COLO668 (cell line): ENCODE data around the gene BRCA1.
"Not testable (repeated sequence)": the region's sequence is repeated elsewhere in the genome, so short reads cannot be mapped to it uniquely, and the experiment has no call there.

ENCODE experiments used
- DNase-seq: peaks from one replicate; lab custom pipeline; 2025; ENCODE audit not compliant: unreplicated experiment; lab: John Stamatoyannopoulos, UW

BRCA1 gene

DNA sequence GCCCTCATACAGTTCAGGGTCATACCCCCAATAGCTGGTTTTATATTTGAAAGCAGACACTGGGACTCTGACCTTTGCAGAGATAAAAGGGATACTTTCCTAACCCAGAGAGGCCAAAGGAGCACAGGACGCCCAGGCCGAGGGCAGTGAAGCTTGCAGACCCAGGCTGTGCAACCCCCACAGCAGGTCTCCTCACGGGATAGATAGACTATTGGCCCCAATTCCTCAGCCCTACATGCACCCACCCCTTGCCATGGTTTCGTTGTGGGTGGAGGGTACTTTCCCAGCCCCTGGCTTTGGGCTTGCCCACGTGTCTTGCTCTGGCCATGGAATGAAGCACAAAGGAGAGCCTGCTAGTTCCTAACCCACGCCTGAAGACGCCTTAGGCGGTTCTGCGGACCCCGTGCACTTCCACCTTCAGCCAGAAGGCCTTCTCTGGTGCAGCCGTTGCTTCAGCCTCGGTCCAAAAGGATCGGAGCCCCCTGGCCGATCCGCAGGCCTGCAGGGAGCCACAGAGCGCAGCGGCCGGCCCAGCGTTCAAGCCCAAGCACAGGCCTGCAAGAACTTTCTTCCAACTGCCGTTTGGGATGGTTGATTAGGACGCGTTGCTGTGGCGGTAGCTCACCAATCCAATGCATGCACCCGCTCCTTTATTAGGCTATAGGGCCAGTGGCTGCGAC is 9.8 kb upstream of the BRCA1 start:
- no peak for DNase-seq

DNA sequence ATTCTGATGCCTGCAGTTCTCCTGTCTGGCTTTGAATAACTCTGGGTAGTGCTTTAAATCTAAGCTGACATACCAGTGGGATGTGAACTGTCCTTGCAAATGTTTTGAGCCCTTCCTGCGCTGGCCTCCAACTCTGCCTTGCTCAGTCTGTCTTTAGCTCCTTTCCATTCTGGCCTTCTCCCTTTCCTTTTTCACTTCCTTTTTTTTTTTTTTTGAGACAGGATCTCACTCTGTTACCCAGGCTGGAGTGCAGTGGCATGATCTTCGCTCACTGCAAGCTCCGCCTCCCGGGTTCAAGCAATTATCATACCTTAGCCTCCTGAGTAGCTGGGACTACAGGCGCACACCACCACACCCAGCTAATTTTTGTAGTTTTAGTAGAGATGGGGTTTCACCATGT is 8.3 kb upstream of the BRCA1 start:
- DNase-seq, result not testable (repeated sequence)

DNA sequence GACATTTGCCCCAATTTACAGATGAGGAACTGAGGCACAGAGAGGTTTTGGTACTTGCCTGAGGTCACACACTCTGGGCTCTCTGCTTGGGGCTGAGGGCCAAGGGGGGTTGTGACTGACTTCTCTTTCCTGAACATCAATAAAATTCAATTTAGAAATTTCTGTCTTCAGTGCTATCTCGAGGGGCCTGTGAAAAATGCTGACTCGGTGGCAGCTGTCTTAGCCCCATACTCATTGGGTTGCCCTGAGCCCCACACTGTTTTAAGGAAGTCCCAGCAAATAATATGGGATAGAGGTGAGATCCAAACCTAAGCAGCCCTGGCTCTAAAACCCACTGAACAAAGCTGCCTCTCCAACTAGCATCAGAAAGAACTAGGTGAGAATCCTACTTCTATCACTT is 7.0 kb upstream of the BRCA1 start:
- DNase-seq, result no peak

DNA sequence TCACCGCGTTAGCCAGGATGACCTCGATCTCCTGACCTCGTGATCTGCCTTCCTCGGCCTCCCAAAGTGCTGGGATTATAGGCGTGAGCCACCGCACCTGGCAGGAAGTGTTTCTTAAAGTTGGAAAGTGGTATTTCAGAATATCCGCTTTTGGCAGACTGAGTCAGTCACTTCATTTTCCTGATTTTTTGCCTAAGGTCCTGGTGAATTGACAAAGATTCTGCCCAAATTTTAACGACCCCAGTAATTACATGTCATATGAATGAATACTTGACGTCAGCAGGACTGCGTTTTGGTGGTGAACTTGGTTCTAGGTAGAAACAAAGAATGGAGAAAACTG is 4.5 kb upstream of the BRCA1 start:
- DNase-seq, result no peak

DNA sequence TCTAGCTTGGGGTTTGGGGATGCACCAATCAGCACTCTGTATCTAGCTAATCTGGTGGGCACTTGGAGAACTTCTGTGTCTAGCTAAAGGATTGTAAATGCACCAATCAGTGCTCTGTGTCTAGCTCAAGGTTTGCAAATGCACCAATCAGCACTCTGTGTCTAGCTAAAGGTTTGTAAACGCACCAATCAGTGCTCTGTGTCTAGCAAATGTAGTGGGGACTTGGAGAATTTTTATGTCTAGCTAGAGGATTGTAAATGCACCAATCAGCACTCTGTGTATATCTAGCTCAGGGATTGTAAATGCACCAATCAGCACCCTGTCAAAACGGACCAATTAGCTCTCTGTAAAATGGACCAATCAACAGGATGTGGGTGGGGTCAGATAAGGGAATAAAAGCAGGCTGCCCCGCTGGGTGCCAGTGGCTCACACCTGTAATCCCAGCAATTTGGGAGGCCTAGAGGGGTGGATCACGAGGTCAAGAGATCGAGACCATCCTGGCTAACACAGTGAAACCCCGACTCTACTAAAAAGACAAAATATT is 2.2 kb upstream of the BRCA1 start:
- DNase-seq, result not testable (repeated sequence)

DNA sequence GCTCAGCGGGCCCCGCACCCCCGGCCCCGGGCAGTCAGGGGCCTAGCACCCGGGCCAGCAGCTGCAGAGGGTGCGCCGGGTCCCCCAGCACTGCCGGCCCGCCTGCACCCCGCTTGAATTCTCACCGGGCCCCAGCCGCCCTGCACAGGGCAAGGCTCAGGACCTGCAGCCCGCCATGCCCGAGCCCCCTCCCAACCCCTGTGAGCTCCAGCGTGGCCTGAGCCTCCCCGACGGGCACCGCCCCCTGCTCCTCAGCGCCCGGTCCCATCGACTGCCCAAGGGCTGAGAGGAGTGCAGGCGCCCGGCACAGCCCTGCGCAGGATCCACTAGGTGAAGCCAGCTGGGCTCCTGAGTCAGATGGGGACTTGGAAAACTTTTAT is 1.7 kb upstream of the BRCA1 start:
- DNase-seq, result no peak

DNA sequence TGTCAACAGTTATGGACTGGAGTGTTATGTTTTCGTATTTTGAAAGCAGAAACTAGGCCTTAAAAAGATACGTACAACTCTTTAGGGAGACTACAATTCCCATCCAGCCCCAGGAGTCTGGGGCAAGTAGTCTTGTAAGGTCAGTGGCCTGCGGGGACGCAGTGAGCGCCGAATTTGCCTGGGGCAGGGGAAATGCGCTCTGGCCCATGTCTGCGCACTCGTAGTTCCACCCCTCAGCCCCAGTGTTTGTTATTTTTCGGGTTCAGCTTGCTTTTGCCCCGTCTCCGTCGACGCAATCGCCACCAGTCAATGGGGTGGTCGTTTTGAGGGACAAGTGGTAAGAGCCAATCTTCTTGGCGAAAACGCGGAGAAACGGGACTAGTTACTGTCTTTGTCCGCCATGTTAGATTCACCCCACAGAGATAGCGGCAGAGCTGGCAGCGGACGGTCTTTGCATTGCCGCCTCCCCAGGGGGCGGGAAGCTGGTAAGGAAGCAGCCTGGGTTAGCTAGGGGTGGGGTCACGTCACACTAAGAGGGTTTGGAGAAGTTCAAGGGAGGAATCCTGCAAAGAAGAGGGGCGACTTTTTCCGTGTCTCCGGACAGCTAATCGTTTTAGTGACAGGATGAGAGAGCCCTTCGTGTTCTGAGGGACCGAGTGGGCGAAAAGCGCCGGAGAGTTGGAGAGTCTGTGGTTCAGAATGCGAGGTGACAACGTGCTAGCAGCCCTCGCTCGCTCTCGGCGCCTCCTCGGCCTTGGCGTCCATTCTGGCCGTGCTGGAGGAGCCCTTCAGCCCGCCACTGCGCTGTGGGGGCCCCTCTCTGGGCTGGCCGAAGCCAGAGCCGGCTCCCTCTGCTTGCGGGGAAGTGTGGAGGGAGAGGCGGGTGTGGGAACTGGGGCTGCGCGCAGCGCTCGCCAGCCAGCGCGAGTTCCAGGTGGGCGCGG is 1.1 kb upstream of the BRCA1 start:
- DNase-seq, result peak; percentile 3

DNA sequence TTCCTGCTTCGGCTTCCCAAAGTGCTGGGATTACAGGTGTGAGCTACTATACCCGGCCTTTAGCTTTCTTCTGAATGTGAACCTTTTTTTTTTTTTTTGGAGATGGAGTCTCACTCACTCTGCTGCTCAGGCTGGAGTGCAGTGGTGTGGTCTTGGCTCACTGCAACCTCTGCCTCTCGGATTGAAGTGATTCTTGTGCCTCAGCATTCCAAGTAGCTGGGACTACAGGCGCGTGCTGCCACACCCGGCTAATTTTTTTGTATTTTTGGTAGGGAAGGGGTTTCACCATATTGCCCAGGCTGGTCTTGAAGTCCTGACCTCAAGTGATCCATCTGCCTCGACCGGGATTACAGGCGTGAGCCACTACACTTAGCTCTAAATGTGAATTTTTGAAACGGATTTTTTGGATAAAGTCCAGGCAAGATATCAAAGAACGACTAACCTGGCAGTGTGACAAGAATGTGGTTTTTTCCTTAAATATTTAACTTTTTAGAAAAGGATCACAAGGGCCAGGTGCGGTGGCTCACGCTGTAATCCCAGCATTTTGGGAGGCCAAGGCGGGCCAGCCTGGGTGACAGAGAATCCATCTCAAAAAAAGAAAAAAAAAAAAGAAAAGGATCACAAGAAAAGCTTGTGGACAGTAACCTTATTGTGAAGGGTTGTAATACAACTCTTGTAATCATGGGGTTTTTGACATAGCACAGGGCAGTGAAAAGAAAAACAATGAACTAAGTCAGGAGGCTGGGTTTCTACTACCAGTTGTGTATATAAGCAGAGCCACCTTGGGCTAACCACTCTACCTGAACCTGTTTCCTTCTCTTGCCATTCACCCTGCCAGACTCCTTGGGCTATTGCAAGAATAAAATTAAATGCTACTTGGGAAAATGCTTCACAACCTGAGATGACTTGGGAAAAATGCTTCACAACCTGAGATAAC is 6.2 kb downstream of the BRCA1 start:
- no peak for DNase-seq

DNA sequence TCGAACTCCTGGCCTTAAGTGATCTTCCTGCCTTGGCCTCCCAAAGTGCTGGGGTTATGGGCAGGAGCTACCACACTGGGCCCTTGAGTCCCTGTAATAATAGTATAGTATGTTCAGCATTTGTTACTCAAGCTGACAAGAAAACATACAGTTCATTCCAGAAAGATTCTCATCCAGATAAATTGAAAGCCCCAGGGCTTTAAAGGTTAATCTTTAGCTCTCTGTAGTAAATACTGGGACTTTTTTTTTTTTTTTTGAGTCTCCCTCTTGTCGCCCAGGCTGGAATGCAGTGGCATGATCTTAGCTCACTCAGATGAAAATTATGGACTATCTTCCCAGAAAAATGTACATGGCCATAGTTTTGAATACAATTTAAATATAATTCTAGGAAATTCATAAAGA is 11.0 kb downstream of the BRCA1 start:
- no peak for DNase-seq

DNA sequence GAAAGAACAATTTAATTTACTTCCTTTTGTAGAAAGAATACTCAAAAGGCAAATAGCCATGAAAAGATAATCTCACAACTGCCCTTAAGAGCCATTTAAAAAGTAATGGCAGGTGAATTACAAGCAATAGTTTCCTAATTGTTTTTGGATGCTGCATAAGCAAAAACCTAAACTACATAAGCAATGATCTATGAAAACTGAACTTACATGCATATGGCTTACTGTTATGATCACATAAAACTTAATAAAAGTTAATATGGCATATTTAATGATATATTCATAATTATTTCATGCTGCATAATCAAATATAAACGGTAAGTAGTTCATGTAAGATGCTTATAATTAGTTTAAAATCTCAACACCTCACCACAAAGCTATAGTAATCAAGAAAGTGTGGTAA is 18.6 kb downstream of the BRCA1 start:
- DNase-seq, result no peak

DNA sequence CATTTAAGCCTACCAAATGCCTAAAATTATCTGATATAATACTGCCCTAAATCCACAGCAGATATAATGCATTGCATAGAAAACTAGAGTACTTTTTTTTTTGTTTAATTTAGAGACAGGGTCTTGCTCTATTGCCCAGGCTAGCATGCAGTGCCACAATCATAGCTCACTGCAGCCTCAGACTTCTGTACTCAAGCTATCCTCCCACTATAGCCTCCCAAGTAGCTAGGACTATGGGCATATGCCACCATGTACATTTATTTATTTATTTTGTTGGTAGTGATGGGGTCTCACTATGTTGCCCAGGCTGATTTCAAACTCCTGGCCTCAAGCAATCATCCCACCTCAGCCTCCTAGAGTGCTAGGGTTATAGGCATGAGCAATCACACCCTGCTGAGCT is 20.0 kb downstream of the BRCA1 start:
- no peak for DNase-seq

DNA sequence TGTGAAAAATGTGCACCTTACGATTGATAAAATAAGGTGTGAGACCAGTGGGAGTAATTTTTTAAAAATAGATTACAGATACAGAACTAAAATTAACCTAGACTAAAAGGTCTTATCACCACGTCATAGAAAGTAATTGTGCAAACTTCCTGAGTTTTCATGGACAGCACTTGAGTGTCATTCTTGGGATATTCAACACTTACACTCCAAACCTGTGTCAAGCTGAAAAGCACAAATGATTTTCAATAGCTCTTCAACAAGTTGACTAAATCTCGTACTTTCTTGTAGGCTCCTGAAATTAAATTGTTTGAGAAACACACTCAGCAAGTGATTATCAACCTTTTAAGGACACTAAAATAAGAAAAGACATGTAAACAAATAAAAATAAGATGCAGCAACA is 20.5 kb downstream of the BRCA1 start:
- DNase-seq, result no peak

DNA sequence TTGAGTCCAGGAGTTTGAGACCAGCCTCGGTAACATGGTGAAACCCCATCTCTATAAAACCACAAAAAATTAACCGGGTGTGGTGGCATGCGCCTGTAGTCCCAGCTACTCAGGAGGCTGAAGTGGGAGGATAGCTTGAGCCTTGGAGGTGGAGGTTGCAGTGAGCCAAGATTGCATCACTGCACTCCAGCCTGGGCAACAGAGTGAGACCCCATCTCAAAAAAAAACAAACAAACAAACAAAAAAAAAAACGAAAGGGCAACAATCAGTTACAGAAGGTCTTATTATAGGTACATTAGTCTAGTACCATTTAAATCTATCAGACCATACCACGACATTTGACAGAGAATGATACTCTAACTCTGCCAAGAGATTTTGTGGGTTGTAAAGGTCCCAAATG is 29.8 kb downstream of the BRCA1 start:
- DNase-seq, result not testable (repeated sequence)

DNA sequence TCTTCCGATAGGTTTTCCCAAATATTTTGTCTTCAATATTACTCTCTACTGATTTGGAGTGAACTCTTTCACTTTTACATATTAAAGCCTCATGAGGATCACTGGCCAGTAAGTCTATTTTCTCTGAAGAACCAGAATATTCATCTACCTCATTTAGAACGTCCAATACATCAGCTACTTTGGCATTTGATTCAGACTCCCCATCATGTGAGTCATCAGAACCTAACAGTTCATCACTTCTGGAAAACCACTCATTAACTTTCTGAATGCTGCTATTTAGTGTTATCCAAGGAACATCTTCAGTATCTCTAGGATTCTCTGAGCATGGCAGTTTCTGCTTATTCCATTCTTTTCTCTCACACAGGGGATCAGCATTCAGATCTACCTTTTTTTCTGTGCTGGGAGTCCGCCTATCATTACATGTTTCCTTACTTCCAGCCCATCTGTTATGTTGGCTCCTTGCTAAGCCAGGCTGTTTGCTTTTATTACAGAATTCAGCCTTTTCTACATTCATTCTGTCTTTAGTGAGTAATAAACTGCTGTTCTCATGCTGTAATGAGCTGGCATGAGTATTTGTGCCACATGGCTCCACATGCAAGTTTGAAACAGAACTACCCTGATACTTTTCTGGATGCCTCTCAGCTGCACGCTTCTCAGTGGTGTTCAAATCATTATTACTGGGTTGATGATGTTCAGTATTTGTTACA is 30.9 kb downstream of the BRCA1 start:
- DNase-seq, result no peak

DNA sequence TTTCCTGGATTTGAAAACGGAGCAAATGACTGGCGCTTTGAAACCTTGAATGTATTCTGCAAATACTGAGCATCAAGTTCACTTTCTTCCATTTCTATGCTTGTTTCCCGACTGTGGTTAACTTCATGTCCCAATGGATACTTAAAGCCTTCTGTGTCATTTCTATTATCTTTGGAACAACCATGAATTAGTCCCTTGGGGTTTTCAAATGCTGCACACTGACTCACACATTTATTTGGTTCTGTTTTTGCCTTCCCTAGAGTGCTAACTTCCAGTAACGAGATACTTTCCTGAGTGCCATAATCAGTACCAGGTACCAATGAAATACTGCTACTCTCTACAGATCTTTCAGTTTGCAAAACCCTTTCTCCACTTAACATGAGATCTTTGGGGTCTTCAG is 32.3 kb downstream of the BRCA1 start:
- no peak for DNase-seq

DNA sequence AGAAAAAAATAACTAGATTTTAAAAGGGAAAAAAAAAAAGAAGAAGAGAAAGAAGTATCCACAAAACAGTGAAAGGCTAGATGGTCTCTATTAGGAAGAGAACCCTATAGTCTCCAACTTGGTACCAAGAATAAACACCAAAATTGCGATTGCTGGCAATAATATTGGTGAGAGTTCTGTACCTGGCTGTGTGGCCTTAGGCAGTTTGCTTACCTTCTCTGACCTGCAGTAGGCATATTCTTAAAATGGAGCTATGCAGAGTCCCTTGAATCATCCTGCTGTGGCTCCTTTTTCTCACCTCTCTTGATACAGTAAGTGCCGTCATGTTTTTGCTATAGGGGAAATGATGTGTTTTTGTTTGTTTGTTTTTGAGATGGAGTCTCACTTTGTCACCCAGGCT is 35.1 kb downstream of the BRCA1 start:
- DNase-seq, result no peak

DNA sequence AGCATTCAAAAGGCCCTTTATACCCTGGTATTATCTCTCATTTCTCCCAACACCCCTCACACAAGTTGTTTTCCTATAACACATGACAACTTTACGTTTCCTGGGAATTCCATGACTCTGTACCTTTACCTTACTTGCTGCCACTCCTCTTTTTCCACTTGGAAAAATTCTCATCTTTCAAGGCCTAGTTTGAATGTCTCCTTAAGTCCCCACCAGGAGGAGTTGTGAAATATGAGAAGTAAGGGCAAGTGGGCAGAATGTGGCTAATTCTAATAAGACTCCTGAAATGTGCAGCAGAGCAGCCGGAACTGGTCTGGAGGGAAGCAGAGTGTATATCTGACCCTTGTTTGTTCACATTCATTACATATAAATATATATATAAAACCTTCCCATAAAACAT is 39.7 kb downstream of the BRCA1 start:
- DNase-seq, result no peak

DNA sequence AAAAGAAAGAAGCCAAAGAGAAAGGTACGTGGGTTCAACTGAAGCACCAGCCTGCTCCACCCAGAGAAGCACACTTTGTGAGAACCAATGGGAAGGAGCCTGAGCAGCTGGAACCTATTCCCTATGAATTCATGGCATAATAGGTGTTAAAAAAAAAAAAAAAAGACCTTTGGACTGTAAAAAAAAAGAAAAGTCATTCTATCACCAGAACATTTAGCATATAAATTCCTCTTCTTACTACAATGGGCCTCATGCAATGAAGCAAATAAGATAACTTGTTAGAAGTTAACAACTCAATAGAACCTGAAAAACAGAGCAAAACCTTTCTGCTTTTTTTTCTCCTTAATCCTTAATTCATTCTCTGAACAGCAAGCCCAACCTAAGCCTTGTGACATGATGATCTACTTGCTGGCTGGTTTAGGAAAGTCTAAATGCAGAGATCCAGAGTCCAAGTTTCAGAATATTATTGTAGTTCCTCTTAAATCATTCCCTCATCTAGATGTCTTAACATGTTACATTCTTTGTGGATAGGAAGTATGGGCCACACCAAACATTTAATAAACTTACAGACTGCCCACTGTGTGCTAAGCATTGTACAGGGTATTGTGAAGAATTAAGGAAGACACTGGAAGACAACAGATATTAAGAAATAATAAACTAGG is 45.4 kb downstream of the BRCA1 start:
- no peak for DNase-seq

DNA sequence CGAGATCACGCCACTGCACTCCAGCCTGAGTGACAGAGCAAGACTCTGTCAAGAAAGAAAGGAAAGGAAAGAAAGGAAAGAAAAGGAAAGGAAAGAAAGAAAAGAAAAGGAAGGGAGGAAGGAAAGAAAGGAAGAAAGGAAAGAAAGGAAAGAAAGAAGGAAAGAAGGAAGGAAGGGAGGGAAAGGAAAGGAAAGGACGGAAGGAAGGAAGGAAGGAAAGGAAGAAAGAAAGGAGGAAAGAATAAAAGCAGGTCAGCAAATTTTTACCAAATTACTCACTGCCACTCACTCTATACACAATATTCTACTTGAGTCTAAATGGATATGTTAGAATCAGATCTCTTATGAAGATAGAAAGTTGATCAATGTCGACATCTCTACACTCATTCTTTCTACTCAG is 50.3 kb downstream of the BRCA1 start:
- no peak for DNase-seq

DNA sequence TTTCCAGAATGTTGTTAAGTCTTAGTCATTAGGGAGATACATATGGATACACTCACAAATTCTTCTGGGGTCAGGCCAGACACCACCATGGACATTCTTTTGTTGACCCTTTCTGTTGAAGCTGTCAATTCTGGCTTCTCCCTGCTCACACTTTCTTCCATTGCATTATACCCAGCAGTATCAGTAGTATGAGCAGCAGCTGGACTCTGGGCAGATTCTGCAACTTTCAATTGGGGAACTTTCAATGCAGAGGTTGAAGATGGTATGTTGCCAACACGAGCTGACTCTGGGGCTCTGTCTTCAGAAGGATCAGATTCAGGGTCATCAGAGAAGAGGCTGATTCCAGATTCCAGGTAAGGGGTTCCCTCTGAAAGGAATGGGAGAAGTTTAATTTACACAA is 54.3 kb downstream of the BRCA1 start:
- DNase-seq, result no peak
